NCI-H1048 (cell line): ENCODE measurements around the gene RBMS2.
A peak's percentile ranks its signal among the peaks of the same experiment; 100 is the strongest.

Experiments used
- DNase-seq: peaks from one replicate; lab custom pipeline; 2025; lab: John Stamatoyannopoulos, UW

Gene RBMS2

DNA sequence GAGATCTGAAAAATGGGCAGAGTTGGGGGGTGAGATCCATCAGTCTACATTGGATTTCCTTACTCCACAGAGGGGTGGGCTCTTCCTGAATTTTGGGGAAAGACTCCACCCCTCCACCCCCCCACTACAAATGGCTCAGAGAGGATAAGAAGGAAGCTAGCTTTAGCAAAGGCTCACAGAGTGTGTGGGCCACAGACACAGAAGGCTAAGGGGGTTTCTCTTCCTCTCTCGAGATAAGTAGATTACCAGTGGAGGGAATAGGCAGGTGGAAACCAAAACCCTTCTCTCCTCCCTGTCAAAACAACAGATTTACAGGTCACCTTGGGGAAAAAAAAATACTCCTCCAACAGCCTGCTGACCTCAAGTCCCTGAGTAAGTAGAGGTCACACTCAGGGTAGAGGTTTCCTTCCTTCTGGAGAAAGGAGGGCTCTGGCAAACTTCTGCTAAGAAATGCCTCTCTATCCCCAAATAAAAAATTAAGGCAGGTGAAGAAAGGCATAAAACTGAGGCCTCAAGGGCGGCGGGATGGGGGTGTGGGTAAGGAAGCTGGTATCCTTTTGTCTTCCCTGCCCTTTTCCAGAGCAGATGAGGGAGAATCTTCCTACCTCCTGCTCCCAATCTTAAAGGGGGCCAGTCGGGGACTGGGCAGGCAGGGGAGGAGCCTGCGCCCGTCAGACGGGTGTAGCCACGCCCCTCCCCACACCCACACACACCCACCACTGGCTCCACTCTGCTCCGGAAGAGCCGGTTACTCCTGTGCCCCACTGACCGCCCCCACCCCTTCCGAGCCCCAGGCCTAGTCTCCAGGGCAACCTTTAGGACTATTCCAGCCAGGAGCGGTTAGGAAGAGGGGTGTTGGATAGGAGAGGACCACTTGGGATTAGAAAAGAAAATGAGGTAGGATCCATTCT is 110.4 kb downstream of the RBMS2 start:
- no peak for DNase-seq

DNA sequence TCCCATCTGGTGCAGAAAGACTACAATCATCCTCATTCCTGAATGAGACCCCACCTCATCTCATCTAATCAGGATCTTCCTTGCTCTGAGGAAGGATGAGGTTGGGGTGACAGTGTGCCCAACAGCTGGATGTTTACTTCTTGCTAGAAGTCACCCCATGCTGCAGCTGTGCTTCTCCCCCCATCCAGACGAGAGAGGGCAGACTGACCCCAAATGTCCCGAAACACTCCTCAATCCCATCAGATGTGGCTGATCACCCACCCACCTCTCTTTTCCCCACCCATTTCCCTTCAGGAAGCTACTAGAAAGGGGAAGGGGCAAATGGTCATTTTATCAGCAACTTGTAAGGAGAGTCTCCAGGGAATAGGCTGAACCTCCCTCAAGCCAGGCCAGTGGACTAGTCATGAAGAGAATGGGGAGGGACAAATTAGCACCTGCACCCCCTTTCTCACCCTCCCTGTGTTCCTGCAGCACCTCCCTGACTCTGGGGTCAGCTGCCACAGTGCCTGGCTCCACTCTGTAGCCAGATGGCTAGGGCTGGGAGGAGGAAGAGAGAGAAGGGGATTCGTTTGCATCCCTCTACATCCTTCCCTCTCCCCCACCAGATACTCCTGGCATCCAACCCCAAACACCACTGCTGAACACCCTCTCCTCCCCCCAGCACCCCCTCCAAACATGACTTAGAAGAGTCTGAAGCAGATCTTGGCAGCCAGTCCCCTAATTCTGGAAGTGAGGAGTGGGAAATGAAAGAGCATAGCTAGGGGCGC is 111.3 kb downstream of the RBMS2 start:
- no peak for DNase-seq

DNA sequence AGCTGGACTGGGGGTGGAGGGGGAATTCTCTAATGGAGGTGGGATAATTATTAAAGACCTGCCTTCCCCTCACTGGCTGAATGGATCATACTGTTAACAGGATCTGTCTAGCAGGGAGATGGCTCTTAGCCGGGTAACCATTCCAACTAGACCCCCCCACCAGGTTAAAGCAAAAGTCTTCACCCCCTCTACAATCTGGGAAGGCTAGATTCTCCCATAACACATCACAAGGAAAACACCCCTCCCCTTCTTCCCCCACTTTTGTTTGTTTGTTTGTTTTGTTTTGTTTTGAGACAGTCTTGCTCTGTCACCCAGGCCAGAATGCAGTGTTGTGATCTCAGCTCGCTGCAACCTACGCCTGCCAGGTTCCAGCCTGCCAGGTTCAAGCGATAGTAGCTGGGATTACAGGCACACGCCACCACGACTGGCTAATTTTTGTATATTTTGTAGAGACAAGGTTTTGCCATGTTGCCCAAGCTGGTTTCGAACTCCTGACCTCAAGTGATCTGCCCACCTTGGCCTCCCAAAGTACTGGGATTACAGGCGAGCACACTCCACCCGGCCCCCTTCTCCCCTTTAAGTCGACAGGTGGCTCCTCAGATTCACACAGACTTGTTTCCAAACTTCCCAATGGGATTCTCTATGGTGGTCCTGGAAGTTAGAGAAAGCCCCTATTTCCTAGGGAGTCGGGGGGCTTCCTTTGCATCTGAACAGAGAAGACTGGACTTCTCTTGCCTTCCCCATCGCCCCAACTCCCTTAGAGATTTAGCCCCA is 112.0 kb downstream of the RBMS2 start:
- DNase-seq: no peak

DNA sequence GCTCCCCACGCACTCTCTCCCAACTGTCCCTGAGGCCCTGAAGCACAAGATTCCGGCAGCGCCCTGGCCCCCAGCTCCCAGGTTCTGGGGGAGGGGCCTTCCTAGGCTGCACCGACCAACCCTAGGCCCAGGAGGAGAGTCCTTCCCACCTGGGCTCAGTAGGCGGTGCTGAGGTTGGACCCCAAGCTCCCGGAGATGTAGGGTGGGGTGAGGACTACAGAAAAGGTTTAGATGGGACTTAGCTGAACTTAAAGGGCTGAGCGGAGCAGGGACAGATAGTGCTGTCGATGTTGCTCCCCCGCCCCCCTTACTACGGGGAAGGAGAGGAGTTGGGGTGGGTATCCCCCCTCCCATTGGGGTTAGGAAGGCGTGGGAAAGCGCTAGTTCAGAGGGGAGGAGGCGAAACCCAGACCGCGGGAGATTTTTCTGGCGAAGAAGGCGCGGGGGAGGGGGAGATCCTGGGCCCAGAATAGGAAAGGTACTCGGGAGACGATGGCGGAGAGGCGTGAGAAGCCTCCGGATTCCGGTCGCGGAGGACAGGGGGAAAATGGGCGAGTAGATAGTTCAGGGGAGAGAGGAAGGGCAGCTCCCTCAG is 112.7 kb downstream of the RBMS2 start:
- peak; percentile 48 for DNase-seq

DNA sequence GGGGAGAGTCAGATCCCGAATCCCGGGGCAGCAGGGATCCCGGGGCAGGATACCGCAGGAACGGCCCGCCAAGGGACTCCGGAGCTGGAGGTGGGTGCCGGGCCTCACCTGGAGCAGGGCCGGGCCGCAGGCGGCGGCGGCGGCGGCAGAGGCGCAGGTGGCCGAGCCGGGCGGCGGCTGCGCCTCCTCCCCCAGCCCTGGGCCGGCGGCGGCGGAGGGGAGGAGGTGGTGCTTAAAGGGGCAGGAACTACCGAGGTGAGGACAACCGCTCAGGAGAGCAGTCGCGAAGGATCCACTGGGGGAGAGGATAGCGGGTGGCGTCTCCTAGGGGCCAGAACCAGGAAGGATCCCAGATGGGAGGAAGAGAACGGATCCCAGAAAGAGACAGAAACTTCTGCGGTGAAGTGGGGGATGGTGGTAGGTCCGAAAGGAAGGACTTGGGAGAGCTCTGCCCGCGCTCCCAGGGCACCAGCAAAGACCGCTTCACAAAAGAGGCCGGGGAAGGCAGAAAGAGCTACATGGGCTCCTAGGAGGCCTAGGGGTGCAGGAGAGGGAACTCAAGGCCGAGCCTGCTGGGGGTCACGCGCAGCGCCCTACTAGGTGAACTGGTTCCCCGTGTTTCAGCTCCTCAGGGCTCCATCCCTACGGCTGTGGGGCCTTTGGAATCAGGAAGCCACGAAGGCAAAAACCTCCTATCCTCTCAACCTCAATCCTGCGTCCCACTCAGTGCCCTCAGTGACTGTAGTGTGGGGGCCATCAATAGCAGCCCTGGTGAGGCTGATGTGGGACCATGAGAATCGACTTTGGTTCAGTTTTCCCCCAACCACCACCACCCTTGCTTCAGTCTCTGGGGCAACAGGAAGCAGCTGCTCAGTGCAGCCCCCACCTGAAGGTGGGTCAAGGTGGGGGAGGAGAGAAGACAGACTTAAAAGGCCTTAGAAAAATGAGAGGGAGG is 113.5 kb downstream of the RBMS2 start:
- peak; percentile 34 for DNase-seq

DNA sequence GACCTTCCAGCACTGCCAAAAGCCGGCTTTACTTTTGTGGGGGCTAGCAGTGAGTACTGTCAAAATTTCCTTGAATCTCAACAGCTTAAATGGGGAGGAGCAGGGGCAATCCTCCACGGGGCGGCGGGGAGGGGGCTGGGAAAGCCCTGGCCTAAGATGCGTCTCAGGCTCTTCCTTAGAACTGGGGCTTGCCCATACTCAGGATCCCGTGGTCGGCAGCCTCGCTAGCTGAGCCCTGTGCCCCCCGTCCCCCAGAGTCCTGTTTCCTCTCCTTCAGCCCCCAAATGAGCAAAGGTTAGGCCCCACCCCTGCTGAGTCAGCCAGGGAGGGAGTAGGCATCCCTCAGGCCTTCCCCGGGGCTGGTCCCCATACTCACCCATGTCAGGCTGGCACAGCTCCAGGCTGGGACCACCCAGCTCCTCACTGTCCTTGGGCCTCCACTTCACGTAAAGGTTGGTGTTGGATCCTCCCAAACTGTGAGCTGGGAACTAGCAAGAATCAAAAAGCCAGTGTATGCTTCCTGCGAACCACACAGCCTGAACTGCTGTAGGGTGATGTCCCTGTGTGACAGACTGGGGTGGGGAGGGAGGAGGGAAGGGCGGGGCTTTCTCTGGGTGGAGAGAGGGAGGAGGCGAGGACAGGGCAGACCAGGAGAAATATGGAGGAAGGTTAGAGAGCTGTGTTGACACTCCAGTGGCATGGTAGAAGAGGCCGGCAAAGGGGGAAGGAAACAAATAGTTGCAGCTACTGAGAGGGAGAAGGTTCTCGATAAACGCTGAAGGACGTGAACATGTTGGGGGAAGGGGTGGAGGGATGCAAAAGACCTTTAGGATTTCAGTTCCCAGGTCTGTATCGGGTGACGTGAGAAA is 114.4 kb downstream of the RBMS2 start:
- peak; percentile 47 for DNase-seq

DNA sequence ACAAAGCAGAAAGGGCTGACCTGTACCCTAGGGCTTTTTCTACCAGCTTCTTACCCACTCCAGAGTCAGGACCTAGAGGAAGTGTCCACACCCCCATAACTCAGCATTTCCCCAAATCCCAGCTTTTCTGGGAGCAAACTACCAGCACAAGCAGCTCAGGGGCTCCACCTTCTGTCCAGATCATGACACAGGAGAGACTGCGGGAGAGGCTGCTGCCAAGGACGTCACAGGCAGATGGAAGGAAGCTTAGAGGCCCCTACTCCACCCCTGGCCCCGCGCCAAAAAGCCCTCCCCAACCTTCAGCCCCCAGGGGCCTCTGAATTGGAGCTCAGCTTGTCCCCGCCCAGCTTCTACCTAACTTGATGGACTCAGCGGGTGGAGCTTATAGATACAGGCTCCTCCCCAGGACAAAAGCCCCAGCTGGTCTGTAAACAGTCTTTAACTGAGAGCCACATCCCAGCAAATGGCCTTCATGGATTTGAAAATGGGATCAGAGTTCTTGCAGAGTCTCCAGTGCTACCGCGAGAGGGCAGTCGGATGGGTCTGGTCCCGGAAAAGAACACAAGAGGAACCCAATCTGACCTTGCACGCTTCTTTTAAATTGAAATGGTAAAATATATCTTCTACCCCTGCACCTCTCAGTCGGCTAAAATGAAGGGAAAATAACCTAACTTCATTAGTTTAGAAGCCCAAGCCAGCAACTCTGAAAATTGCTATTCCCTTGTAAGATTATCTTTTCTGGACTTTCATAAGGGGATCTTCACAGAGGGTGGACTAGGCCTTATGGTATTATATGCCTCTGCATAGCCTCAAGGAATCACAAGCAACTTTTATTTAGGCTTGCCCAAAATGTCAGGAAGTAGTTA is 115.3 kb downstream of the RBMS2 start:
- peak; percentile 98 for DNase-seq

DNA sequence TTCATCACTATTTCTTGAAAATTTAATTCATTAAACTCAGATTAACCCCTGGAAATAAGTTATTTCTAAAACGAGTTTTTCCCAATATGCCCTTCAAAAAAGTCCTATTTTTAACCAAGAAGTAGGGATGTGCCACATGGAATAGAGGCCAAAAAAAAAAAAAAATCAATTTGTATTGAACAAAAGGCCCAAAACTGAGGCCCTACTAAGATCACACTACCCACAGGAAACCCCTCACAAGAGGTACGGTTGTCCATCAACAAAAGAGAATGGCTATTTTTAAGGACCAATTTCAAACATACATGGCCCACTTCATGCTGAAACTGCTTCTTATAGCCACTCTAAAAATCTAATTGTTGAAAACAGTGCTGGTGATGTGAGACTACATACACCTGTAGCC is 116.0 kb downstream of the RBMS2 start:
- no peak for DNase-seq

DNA sequence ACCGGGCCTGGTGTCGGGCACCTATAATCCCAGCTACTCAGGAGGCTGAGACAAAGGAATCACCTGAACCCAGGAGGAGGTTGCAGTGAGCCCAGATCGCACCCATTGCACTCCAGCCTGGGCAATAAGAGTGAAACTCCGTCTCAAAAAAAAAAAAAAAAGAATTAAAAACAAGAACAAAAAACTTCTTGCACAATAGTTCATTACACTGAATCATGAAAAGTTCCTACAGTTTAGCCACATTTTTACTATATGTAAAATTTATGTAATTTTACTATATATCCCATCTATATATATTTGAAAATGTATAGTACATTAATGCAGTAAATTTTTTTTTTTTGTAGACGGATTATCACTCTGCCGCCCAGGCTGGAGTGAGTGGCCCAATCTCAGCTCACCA is 119.6 kb downstream of the RBMS2 start:
- DNase-seq: no peak

DNA sequence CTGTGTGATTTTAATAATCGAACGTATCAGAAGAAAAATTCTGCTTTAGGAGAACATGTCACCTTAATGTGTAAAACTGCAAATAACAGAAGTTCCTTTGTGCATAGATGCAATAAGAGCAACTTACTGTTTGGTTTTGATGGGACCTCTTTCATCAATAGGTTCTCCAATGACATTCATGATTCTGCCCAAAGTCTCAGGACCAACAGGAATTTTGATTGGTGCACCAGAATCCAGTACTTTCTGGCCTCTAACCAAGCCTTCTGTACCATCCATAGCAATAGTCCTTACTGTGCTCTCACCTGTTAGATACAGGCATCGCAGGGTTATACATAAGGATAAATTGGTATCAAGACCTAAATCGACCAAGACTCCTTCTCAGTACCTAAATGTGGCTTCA is 123.0 kb downstream of the RBMS2 start:
- DNase-seq: no peak

DNA sequence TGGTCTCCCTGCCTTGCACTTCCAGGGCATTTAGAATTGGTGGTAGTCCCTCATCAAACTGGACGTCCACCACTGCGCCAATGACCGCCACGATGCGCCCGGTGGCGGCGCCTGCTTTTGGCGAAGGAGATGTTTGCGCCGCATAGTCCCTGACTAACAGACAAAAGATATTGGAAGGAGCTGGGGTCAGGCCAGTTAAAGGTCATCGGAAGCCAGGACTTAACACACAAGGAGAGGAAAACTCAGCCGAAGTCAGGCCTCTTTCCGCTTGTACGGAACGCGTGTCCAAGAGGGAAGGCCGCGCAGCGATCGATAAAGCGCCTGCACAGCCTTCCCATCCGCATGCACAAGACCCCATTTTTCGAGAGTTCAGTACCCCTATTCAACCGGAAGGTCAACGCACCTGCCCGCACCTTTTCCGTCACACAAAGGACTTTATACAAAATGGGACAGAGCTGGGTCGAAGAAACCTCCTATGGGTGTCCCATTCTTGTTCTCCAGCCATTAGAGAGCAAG is 123.6 kb downstream of the RBMS2 start:
- no peak for DNase-seq
